ENCODE results near the gene SLC35B4.

The SLC35B4 gene

GRCh38 chr7:134329614-134330346 lies 13.1 kb upstream of the SLC35B4 start:
- no peaks in the 10 kb centered on the region for H3K27me3 ChIP-seq (ENCODE audit: control insufficient read depth, insufficient read depth, low read length)
- H3K27ac ChIP-seq (ENCODE audit: low read length), result no peak overlapping the region
- no peaks in the 10 kb centered on the region for H3K4me1 ChIP-seq (ENCODE audit: control insufficient read depth, low read depth, low read length)
- H3K9ac ChIP-seq (ENCODE audit: low read length), result no peak overlapping the region
- no peaks in the 10 kb centered on the region for H3K9me3 ChIP-seq (ENCODE audit: control insufficient read depth, low read depth, low read length)
- H3K36me3 ChIP-seq (ENCODE audit: control insufficient read depth, low read depth, low read length), result no peaks in the 10 kb centered on the region
- no peak overlapping the region for H3K4me3 ChIP-seq (ENCODE audit: low read length)

- no peak overlapping the region for H3K9ac ChIP-seq (ENCODE audit: low read length)
- H3K36me3 ChIP-seq (ENCODE audit: control insufficient read depth, low read depth, low read length), result no peaks in the 10 kb centered on the region
- H3K27me3 ChIP-seq (ENCODE audit: control insufficient read depth, insufficient read depth, low read length), result no peaks in the 10 kb centered on the region
- H3K9me3 ChIP-seq (ENCODE audit: control insufficient read depth, low read depth, low read length), result no peaks in the 10 kb centered on the region
- H3K4me3 ChIP-seq (ENCODE audit: low read length), result no peak overlapping the region
- H3K27ac ChIP-seq (ENCODE audit: low read length), result no peak overlapping the region
- H3K4me1 ChIP-seq (ENCODE audit: control insufficient read depth, low read depth, low read length), result no peaks in the 10 kb centered on the region
These were observed 12.2 kb upstream of the SLC35B4 start for GRCh38 chr7:134328900-134329299.

GRCh38 chr7:134327896-134328295 lies 11.2 kb upstream of the SLC35B4 start:
- no peak overlapping the region for H3K27ac ChIP-seq (ENCODE audit: low read length)
- no peaks in the 10 kb centered on the region for H3K36me3 ChIP-seq (ENCODE audit: control insufficient read depth, low read depth, low read length)
- H3K27me3 ChIP-seq (ENCODE audit: control insufficient read depth, insufficient read depth, low read length), result no peaks in the 10 kb centered on the region
- no peaks in the 10 kb centered on the region for H3K4me1 ChIP-seq (ENCODE audit: control insufficient read depth, low read depth, low read length)
- no peak overlapping the region for H3K9ac ChIP-seq (ENCODE audit: low read length)
- no peak overlapping the region for H3K4me3 ChIP-seq (ENCODE audit: low read length)
- H3K9me3 ChIP-seq (ENCODE audit: control insufficient read depth, low read depth, low read length), result no peaks in the 10 kb centered on the region

- Histone ChIP-seq H3K36me3 (ENCODE audit: control insufficient read depth, low read depth, low read length) (no peaks in the 10 kb centered on the region), H3K27ac (ENCODE audit: low read length) (no peak overlapping the region), H3K4me3 (ENCODE audit: low read length) (no peak overlapping the region), H3K9me3 (ENCODE audit: control insufficient read depth, low read depth, low read length) (no peaks in the 10 kb centered on the region), H3K9ac (ENCODE audit: low read length) (no peak overlapping the region), H3K4me1 (ENCODE audit: control insufficient read depth, low read depth, low read length) (no peaks in the 10 kb centered on the region), H3K27me3 (ENCODE audit: control insufficient read depth, insufficient read depth, low read length) (no peaks in the 10 kb centered on the region)
These were observed 7.4 kb upstream of the SLC35B4 start for GRCh38 chr7:134324107-134324506.

- H3K4me1 ChIP-seq (ENCODE audit: control insufficient read depth, low read depth, low read length), result peaks cover 11% of the 10 kb centered on the region
- H3K9me3 ChIP-seq (ENCODE audit: control insufficient read depth, low read depth, low read length), result no peaks in the 10 kb centered on the region
- no peaks in the 10 kb centered on the region for H3K27me3 ChIP-seq (ENCODE audit: control insufficient read depth, insufficient read depth, low read length)
- no peak overlapping the region for H3K4me3 ChIP-seq (ENCODE audit: low read length)
- H3K9ac ChIP-seq (ENCODE audit: low read length), result no peak overlapping the region
- H3K27ac ChIP-seq (ENCODE audit: low read length), result no peak overlapping the region
- H3K36me3 ChIP-seq (ENCODE audit: control insufficient read depth, low read depth, low read length), result no peaks in the 10 kb centered on the region
These were observed 3.5 kb upstream of the SLC35B4 start for GRCh38 chr7:134320201-134320600.

GRCh38 chr7:134318443-134318842 lies 1.7 kb upstream of the SLC35B4 start:
- no peaks in the 10 kb centered on the region for H3K36me3 ChIP-seq (ENCODE audit: control insufficient read depth, low read depth, low read length)
- H3K9ac ChIP-seq (ENCODE audit: low read length), result no peak overlapping the region
- no peaks in the 10 kb centered on the region for H3K27me3 ChIP-seq (ENCODE audit: control insufficient read depth, insufficient read depth, low read length)
- H3K9me3 ChIP-seq (ENCODE audit: control insufficient read depth, low read depth, low read length), result no peaks in the 10 kb centered on the region
- no peak overlapping the region for H3K4me3 ChIP-seq (ENCODE audit: low read length)
- H3K27ac ChIP-seq (ENCODE audit: low read length), result no peak overlapping the region
- H3K4me1 ChIP-seq (ENCODE audit: control insufficient read depth, low read depth, low read length), result peaks cover 11% of the 10 kb centered on the region

- Histone ChIP-seq H3K36me3 (ENCODE audit: control insufficient read depth, low read depth, low read length) (no peaks in the 10 kb centered on the region), H3K9me3 (ENCODE audit: control insufficient read depth, low read depth, low read length) (no peaks in the 10 kb centered on the region), H3K4me1 (ENCODE audit: control insufficient read depth, low read depth, low read length) (peaks cover 11% of the 10 kb centered on the region), H3K27ac (ENCODE audit: low read length) (no peak overlapping the region), H3K9ac (ENCODE audit: low read length) (peak overlapping the region; percentile 3), H3K27me3 (ENCODE audit: control insufficient read depth, insufficient read depth, low read length) (no peaks in the 10 kb centered on the region), H3K4me3 (ENCODE audit: low read length) (peak overlapping the region; percentile 85)
These were observed 704 bp upstream of the SLC35B4 start for GRCh38 chr7:134317434-134317833.

- Histone ChIP-seq H3K9me3 (ENCODE audit: control insufficient read depth, low read depth, low read length) (no peaks in the 10 kb centered on the region), H3K9ac (ENCODE audit: low read length) (peak overlapping the region; percentile 75), H3K27ac (ENCODE audit: low read length) (no peak overlapping the region), H3K27me3 (ENCODE audit: control insufficient read depth, insufficient read depth, low read length) (no peaks in the 10 kb centered on the region), H3K4me3 (ENCODE audit: low read length) (peak overlapping the region; percentile 85), H3K4me1 (ENCODE audit: control insufficient read depth, low read depth, low read length) (peaks cover 11% of the 10 kb centered on the region), H3K36me3 (ENCODE audit: control insufficient read depth, low read depth, low read length) (no peaks in the 10 kb centered on the region)
These were observed 821 bp downstream of the SLC35B4 start for GRCh38 chr7:134315679-134316538.

GRCh38 chr7:134313543-134313942 lies 3.2 kb downstream of the SLC35B4 start:
- Histone ChIP-seq H3K27me3 (ENCODE audit: control insufficient read depth, insufficient read depth, low read length) (no peaks in the 10 kb centered on the region), H3K4me3 (ENCODE audit: low read length) (no peak overlapping the region), H3K4me1 (ENCODE audit: control insufficient read depth, low read depth, low read length) (peaks cover 11% of the 10 kb centered on the region), H3K36me3 (ENCODE audit: control insufficient read depth, low read depth, low read length) (no peaks in the 10 kb centered on the region), H3K9me3 (ENCODE audit: control insufficient read depth, low read depth, low read length) (no peaks in the 10 kb centered on the region), H3K9ac (ENCODE audit: low read length) (no peak overlapping the region), H3K27ac (ENCODE audit: low read length) (no peak overlapping the region)

- Histone ChIP-seq H3K4me1 (ENCODE audit: control insufficient read depth, low read depth, low read length) (peaks cover 11% of the 10 kb centered on the region), H3K9ac (ENCODE audit: low read length) (no peak overlapping the region), H3K36me3 (ENCODE audit: control insufficient read depth, low read depth, low read length) (peaks cover 5% of the 10 kb centered on the region), H3K27ac (ENCODE audit: low read length) (no peak overlapping the region), H3K9me3 (ENCODE audit: control insufficient read depth, low read depth, low read length) (no peaks in the 10 kb centered on the region), H3K27me3 (ENCODE audit: control insufficient read depth, insufficient read depth, low read length) (no peaks in the 10 kb centered on the region), H3K4me3 (ENCODE audit: low read length) (no peak overlapping the region)
These were observed 4.0 kb downstream of the SLC35B4 start for GRCh38 chr7:134312717-134313116.

GRCh38 chr7:134311807-134312206 lies 4.9 kb downstream of the SLC35B4 start:
- Histone ChIP-seq H3K9me3 (ENCODE audit: control insufficient read depth, low read depth, low read length) (no peaks in the 10 kb centered on the region), H3K27me3 (ENCODE audit: control insufficient read depth, insufficient read depth, low read length) (no peaks in the 10 kb centered on the region), H3K27ac (ENCODE audit: low read length) (no peak overlapping the region), H3K4me1 (ENCODE audit: control insufficient read depth, low read depth, low read length) (peaks cover 6% of the 10 kb centered on the region), H3K9ac (ENCODE audit: low read length) (no peak overlapping the region), H3K4me3 (ENCODE audit: low read length) (no peak overlapping the region), H3K36me3 (ENCODE audit: control insufficient read depth, low read depth, low read length) (peaks cover 5% of the 10 kb centered on the region)
